ENCODE data around the gene SLC27A2. TPM values are rescaled to one million over a fixed set of nuclear protein-coding genes. Genes with fewer than 3 reads are reported as not detected.
"Not testable (repeated sequence)": the region's sequence is repeated elsewhere in the genome, so short reads cannot be mapped to it uniquely, and the experiment has no call there.

Gene SLC27A2
- 10 to 100 TPM in 1 of 4 donors, 1 to 10 TPM in 3; 1.1 to 10.3 (median 6.6) TPM for total RNA-seq

GRCh38 chr15:50181969-50182218 lies at the start of gene SLC27A2:
SLC27A2 (plus strand) TSS chr15:50182196; CDS start chr15:50182428, 232 bp downstream.
- Histone ChIP-seq H3K9me3 (no peaks in the 10 kb centered on the region), H3K27me3 (no peaks in the 10 kb centered on the region), H3K27ac (no peak within 1 kb of the TSS), H3K4me1 (peaks cover 3 to 12% of the 10 kb centered on the region in 2 donors), H3K4me3 (replicated peaks in 1 of 3) (peak within 1 kb of the TSS; percentile 40 to 68 (median 49)), H3K36me3 (no peaks in the 10 kb centered on the region)
- WGBS, 2 donors, result 1 to 11% methylated on average over 4 to 7 of the region's 17 CpGs
- peak in 5 of 6 experiments; percentile 15 to 47 (median 33) for TF ChIP-seq CTCF (IDR thresholded peaks at IDR 0.05)
- TF ChIP-seq POLR2A (IDR thresholded peaks at IDR 0.05), result no peak
- intact Hi-C loops (cut with DNase I), result no loop called here
- peak; percentile 78 to 84 for DNase-seq

GRCh38 chr15:50132251-50132984 lies 49.6 kb upstream of the SLC27A2 start:
- H3K27ac ChIP-seq; H3K4me3 ChIP-seq (replicated peaks in 1 of 3); H3K36me3 ChIP-seq; H3K27me3 ChIP-seq; intact Hi-C loops (cut with DNase I); H3K9me3 ChIP-seq; DNase-seq: not testable (repeated sequence)
- H3K4me1 ChIP-seq, result peaks cover 19 to 22% of the 10 kb centered on the region in 2 donors
- 87 to 97% methylated on average over 3 of the region's 3 CpGs for WGBS, 2 donors

- intact Hi-C loops (cut with DNase I), result no loop called here
- Histone ChIP-seq H3K4me3 (replicated peaks in 1 of 3) (no peak overlapping the region), H3K27ac (peak overlapping the region in 1 of 3 donors; percentile 44), H3K4me1 (peaks cover 19 to 22% of the 10 kb centered on the region in 2 donors), H3K36me3 (no peaks in the 10 kb centered on the region), H3K9me3 (no peaks in the 10 kb centered on the region), H3K27me3 (no peaks in the 10 kb centered on the region)
- no peak for DNase-seq
- TF ChIP-seq CTCF (IDR thresholded peaks at IDR 0.05) (no peak), POLR2A (IDR thresholded peaks at IDR 0.05) (no peak)
- WGBS, 2 donors, result 12 to 13% methylated on average over 2 of the region's 2 CpGs
These were observed 47.4 kb upstream of the SLC27A2 start for GRCh38 chr15:50134524-50135024.

GRCh38 chr15:50135031-50135551 lies 46.9 kb upstream of the SLC27A2 start:
- Histone ChIP-seq H3K4me3 (replicated peaks in 1 of 3) (no peak overlapping the region), H3K4me1 (peaks cover 19 to 22% of the 10 kb centered on the region in 2 donors), H3K36me3 (no peaks in the 10 kb centered on the region), H3K27ac (peak overlapping the region in 1 of 3 donors; percentile 44), H3K27me3 (no peaks in the 10 kb centered on the region), H3K9me3 (no peaks in the 10 kb centered on the region)
- WGBS, 2 donors, result 77 to 85% methylated on average over 5 of the region's 5 CpGs
- DNase-seq, result no peak
- intact Hi-C loops (cut with DNase I), result no loop called here
- TF ChIP-seq CTCF (IDR thresholded peaks at IDR 0.05) (no peak), POLR2A (IDR thresholded peaks at IDR 0.05) (no peak)

- Histone ChIP-seq H3K4me3 (replicated peaks in 1 of 3) (no peak overlapping the region), H3K27me3 (no peaks in the 10 kb centered on the region), H3K4me1 (peaks cover 19 to 22% of the 10 kb centered on the region in 2 donors), H3K27ac (no peak overlapping the region), H3K36me3 (no peaks in the 10 kb centered on the region), H3K9me3 (no peaks in the 10 kb centered on the region)
- intact Hi-C loops (cut with DNase I), result no loop called here
- no peak for DNase-seq
- 91 to 94% methylated on average over 7 of the region's 7 CpGs for WGBS, 2 donors
- TF ChIP-seq CTCF (IDR thresholded peaks at IDR 0.05) (no peak), POLR2A (IDR thresholded peaks at IDR 0.05) (no peak)
These were observed 44.6 kb upstream of the SLC27A2 start for GRCh38 chr15:50137330-50137761.
